HepG2 (cell line): ENCODE results near the gene TNFSF12. TPM values are rescaled to one million over a fixed set of nuclear protein-coding genes. Genes with fewer than 3 reads are reported as not detected.
A peak's percentile ranks its signal among the peaks of the same experiment; 100 is the strongest.

ENCODE experiments used
- ERF ChIP-seq: IDR thresholded peaks from 2 replicates; pipeline ENCODE4 v1.6.1; 2018; ENCODE audit warnings: missing biosample characterization, missing genetic modification reagents
- HNF4G ChIP-seq, 2 experiments: sonication (generic) in 1 of 2; formaldehyde crosslinking in 1 of 2; IDR thresholded peaks; 2 replicates each; pipeline versions ENCODE4 v1.4.0 to v1.6.1; 2011 to 2020; ENCODE audit warnings: borderline replicate concordance in 2 of 2, low read depth in 2 of 2, mild to moderate bottlenecking in 2 of 2, low read length in 1 of 2, missing genetic modification reagents in 1 of 2, moderate library complexity in 1 of 2
- IKZF1 ChIP-seq: fragments of 450-650 bp; IDR thresholded peaks from 2 replicates; pipeline ENCODE4 v1.7.1; 2016
- JARID2 ChIP-seq: sonication (generic); formaldehyde crosslinking; IDR thresholded peaks from 2 replicates; pipeline ENCODE4 v1.8.1; 2023; ENCODE audit warnings: missing genetic modification reagents, inconsistent platforms; ENCODE audit not compliant: insufficient replicate concordance
- KDM6A ChIP-seq: IDR thresholded peaks from 2 replicates; pipeline ENCODE4 v1.6.1; 2016; ENCODE audit warnings: low read depth
- MAFF ChIP-seq: IDR thresholded peaks from 2 replicates; pipeline ENCODE4 v1.6.1; 2011; ENCODE audit warnings: low read depth, low read length, improper control_type of control experiment
- MEIS2 ChIP-seq: sonication (generic); formaldehyde crosslinking; IDR thresholded peaks from 2 replicates; pipeline ENCODE4 v1.9.0; 2021; ENCODE audit warnings: mild to moderate bottlenecking, missing genetic modification reagents
- MIXL1 ChIP-seq: IDR thresholded peaks from 2 replicates; pipeline ENCODE4 v1.6.1; 2016
- SALL1 ChIP-seq: sonication (generic); formaldehyde crosslinking; IDR thresholded peaks from 2 replicates; pipeline ENCODE4 v1.8.0; 2022; ENCODE audit warnings: mild to moderate bottlenecking, missing genetic modification reagents
- SATB2 ChIP-seq: sonication (generic); formaldehyde crosslinking; IDR thresholded peaks from 2 replicates; pipeline ENCODE4 v1.5.0; 2020; ENCODE audit warnings: missing genetic modification reagents
- XRCC5 ChIP-seq: fragments of 200-400 bp; formaldehyde crosslinking; optimal IDR thresholded peaks from 2 replicates; pipeline ENCODE3; 2017; ENCODE audit warnings: mild to moderate bottlenecking, low read length
- ZNF33A ChIP-seq: sonication (generic); formaldehyde crosslinking; IDR thresholded peaks from 2 replicates; pipeline ENCODE4 v1.5.1; 2020; ENCODE audit warnings: missing genetic modification reagents, mild to moderate bottlenecking, moderate library complexity, borderline replicate concordance
- ZNF598 ChIP-seq: sonication (generic); formaldehyde crosslinking; IDR thresholded peaks from 2 replicates; pipeline ENCODE4 v1.5.1; 2020; ENCODE audit warnings: mild to moderate bottlenecking, missing genetic modification reagents, borderline replicate concordance
- polyA plus RNA-seq, 8 experiments: library from polyadenylated mRNA; depleted of rRNA in 3 of 8; stranded (reverse) in 7 of 8; unstranded in 1 of 8; fragments of >200 nt; fragmentation: Illumina TruSeq in 4 of 8; extraction: Trizol in 4 of 8; gene quantifications; 2 replicates each; pipeline versions ENCODE4 v1.2.1 to v1.2.3, GENCODE V29; 2011 to 2016; ENCODE audit warnings: low read depth in 4 of 8, missing spikeins in 1 of 8, mixed read lengths in 1 of 8; ENCODE audit not compliant: insufficient read depth in 1 of 8
- total RNA-seq, 5 experiments: library from RNA; depleted of rRNA; stranded (reverse); fragments of >200 nt; fragmentation: Illumina TruSeq; extraction: Trizol; gene quantifications; 2 replicates each; pipeline ENCODE4 v1.2.3, GENCODE V29; 2016; ENCODE audit warnings: low read depth in 1 of 5
- TF ChIP-seq, protein P1 (sequence below): sonication (generic); formaldehyde crosslinking; IDR thresholded peaks from 2 replicates; pipeline ENCODE4; 2020; ENCODE audit warnings: missing genetic modification reagents, mild to moderate bottlenecking, borderline replicate concordance
- TF ChIP-seq, protein P2 (sequence below): IDR thresholded peaks from 2 replicates; pipeline ENCODE4 v1.6.1; 2016; ENCODE audit warnings: missing compliant biosample characterization, missing genetic modification reagents, borderline replicate concordance
- TF ChIP-seq, protein P3 (sequence below): sonication (generic); formaldehyde crosslinking; IDR thresholded peaks from 2 replicates; pipeline ENCODE4 v1.4.0; 2020; ENCODE audit warnings: missing genetic modification reagents, mild to moderate bottlenecking, borderline replicate concordance
- TF ChIP-seq, protein P4 (sequence below): sonication (generic); formaldehyde crosslinking; IDR thresholded peaks from 2 replicates; pipeline ENCODE4 v1.5.1; 2020; ENCODE audit warnings: mild to moderate bottlenecking, missing genetic modification reagents, moderate library complexity
- TF ChIP-seq, protein P5 (sequence below): sonication (generic); formaldehyde crosslinking; IDR thresholded peaks from 2 replicates; pipeline ENCODE4 v1.5.0; 2020; ENCODE audit warnings: missing genetic modification reagents

TNFSF12 gene
- total and polyA plus RNA-seq, 2 of the 13 experiments (the other 11 are each of a cell fraction or from before 2014, with no cell fraction given): 0.93 to 7.2 TPM

DNA sequence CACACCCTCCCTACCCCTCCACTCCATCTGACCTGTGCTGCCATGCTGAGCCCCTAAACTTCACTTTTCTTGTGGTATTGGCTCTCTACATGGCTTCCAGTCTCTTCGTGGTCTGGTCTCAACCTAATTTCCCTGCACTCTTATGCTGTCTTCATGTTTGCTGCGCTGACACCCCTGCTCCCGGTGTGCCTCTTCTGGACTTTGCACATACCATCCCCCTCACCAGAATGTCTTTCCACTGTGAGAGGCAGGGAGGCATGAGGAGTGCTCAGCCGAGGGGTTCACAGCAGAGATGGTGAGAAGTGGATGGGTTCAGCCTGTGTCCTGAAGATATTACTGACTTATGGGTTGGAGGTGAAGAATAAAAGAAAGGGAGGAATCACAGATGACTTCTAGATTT, 2.5 kb downstream of the TNFSF12 start (continued):
- TF ChIP-seq MAFF (no peak), MEIS2 (CRISPR knock-in tag) (no peak), JARID2 (CRISPR knock-in tag) (no peak), SATB2 (CRISPR knock-in tag) (no peak), SALL1 (CRISPR knock-in tag) (peak; percentile 63; the same call in 1 of the 2 replicates), HNF4G (IDR thresholded peaks at IDR 0.05; ENCODE audit: borderline replicate concordance, low read depth, low read length) (peak; percentile 85), HNF4G (CRISPR knock-in tag; IDR thresholded peaks at IDR 0.05; ENCODE audit: borderline replicate concordance, low read depth) (peak; percentile 38; the same call in 1 of the 2 replicates), ERF (CRISPR knock-in tag) (peak; percentile 54; the same call in 1 of the 2 replicates), ZNF33A (CRISPR knock-in tag) (no peak), MIXL1 (CRISPR knock-in tag) (0 out of 2 replicates have a peak, but pooled peaks have one; percentile 28), XRCC5 (peak; percentile 44), IKZF1 (no peak), ZNF598 (CRISPR knock-in tag) (no peak), KDM6A (CRISPR knock-in tag) (peak; percentile 82)
- TF ChIP-seq, protein P1, sequence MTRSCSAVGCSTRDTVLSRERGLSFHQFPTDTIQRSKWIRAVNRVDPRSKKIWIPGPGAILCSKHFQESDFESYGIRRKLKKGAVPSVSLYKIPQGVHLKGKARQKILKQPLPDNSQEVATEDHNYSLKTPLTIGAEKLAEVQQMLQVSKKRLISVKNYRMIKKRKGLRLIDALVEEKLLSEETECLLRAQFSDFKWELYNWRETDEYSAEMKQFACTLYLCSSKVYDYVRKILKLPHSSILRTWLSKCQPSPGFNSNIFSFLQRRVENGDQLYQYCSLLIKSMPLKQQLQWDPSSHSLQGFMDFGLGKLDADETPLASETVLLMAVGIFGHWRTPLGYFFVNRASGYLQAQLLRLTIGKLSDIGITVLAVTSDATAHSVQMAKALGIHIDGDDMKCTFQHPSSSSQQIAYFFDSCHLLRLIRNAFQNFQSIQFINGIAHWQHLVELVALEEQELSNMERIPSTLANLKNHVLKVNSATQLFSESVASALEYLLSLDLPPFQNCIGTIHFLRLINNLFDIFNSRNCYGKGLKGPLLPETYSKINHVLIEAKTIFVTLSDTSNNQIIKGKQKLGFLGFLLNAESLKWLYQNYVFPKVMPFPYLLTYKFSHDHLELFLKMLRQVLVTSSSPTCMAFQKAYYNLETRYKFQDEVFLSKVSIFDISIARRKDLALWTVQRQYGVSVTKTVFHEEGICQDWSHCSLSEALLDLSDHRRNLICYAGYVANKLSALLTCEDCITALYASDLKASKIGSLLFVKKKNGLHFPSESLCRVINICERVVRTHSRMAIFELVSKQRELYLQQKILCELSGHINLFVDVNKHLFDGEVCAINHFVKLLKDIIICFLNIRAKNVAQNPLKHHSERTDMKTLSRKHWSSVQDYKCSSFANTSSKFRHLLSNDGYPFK (CRISPR knock-in tag): no peak
- TF ChIP-seq, protein P2, sequence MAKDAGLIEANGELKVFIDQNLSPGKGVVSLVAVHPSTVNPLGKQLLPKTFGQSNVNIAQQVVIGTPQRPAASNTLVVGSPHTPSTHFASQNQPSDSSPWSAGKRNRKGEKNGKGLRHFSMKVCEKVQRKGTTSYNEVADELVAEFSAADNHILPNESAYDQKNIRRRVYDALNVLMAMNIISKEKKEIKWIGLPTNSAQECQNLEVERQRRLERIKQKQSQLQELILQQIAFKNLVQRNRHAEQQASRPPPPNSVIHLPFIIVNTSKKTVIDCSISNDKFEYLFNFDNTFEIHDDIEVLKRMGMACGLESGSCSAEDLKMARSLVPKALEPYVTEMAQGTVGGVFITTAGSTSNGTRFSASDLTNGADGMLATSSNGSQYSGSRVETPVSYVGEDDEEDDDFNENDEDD (CRISPR knock-in tag): peak; percentile 59; the same call in 1 of the 2 replicates
- TF ChIP-seq, protein P3, sequence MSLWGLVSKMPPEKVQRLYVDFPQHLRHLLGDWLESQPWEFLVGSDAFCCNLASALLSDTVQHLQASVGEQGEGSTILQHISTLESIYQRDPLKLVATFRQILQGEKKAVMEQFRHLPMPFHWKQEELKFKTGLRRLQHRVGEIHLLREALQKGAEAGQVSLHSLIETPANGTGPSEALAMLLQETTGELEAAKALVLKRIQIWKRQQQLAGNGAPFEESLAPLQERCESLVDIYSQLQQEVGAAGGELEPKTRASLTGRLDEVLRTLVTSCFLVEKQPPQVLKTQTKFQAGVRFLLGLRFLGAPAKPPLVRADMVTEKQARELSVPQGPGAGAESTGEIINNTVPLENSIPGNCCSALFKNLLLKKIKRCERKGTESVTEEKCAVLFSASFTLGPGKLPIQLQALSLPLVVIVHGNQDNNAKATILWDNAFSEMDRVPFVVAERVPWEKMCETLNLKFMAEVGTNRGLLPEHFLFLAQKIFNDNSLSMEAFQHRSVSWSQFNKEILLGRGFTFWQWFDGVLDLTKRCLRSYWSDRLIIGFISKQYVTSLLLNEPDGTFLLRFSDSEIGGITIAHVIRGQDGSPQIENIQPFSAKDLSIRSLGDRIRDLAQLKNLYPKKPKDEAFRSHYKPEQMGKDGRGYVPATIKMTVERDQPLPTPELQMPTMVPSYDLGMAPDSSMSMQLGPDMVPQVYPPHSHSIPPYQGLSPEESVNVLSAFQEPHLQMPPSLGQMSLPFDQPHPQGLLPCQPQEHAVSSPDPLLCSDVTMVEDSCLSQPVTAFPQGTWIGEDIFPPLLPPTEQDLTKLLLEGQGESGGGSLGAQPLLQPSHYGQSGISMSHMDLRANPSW (CRISPR knock-in tag): no peak
- TF ChIP-seq, protein P4, sequence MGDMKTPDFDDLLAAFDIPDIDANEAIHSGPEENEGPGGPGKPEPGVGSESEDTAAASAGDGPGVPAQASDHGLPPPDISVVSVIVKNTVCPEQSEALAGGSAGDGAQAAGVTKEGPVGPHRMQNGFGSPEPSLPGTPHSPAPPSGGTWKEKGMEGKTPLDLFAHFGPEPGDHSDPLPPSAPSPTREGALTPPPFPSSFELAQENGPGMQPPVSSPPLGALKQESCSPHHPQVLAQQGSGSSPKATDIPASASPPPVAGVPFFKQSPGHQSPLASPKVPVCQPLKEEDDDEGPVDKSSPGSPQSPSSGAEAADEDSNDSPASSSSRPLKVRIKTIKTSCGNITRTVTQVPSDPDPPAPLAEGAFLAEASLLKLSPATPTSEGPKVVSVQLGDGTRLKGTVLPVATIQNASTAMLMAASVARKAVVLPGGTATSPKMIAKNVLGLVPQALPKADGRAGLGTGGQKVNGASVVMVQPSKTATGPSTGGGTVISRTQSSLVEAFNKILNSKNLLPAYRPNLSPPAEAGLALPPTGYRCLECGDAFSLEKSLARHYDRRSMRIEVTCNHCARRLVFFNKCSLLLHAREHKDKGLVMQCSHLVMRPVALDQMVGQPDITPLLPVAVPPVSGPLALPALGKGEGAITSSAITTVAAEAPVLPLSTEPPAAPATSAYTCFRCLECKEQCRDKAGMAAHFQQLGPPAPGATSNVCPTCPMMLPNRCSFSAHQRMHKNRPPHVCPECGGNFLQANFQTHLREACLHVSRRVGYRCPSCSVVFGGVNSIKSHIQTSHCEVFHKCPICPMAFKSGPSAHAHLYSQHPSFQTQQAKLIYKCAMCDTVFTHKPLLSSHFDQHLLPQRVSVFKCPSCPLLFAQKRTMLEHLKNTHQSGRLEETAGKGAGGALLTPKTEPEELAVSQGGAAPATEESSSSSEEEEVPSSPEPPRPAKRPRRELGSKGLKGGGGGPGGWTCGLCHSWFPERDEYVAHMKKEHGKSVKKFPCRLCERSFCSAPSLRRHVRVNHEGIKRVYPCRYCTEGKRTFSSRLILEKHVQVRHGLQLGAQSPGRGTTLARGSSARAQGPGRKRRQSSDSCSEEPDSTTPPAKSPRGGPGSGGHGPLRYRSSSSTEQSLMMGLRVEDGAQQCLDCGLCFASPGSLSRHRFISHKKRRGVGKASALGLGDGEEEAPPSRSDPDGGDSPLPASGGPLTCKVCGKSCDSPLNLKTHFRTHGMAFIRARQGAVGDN (CRISPR knock-in tag): no peak; the same call in 1 of the 2 replicates
- TF ChIP-seq, protein P5, sequence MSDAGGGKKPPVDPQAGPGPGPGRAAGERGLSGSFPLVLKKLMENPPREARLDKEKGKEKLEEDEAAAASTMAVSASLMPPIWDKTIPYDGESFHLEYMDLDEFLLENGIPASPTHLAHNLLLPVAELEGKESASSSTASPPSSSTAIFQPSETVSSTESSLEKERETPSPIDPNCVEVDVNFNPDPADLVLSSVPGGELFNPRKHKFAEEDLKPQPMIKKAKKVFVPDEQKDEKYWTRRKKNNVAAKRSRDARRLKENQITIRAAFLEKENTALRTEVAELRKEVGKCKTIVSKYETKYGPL (CRISPR knock-in tag): no peak
